B cell (primary cell): ENCODE data around the gene BARHL2. TPM values are rescaled to one million over a fixed set of nuclear protein-coding genes. Genes with fewer than 3 reads are reported as not detected.

ENCODE experiments used
- ATAC-seq: fragments of 200-7000 bp; cut with Tn5 transposase; one replicate; pipeline ENCODE4 v1.10.0; 2021; ENCODE audit warnings: low read depth, mild to moderate bottlenecking, moderate number of reproducible peaks, moderate library complexity
- CTCF ChIA-PET: fragments of 350-600 bp; sonication (Branson Sonifier 250); formaldehyde crosslinking; loops from one replicate; lab custom pipeline; 2021; ENCODE audit warnings: antibody characterized with exemption, inconsistent platforms; lab: Charles Lee
- POLR2A ChIA-PET: fragments of 350-600 bp; sonication (Branson Sonifier 250); formaldehyde crosslinking; loops from one replicate; lab custom pipeline; 2021; ENCODE audit warnings: antibody characterized with exemption; lab: Charles Lee
- DNase-seq: peaks from one replicate; pipeline ENCODE4 v3.0.0; 2013
- H2AFZ ChIP-seq: 2 replicates; pipeline ENCODE4 v1.6.1; 2012; ENCODE audit warnings: mild to moderate bottlenecking, low read depth, low read length; ENCODE audit not compliant: insufficient read depth, poor library complexity, severe bottlenecking
- H3K27ac ChIP-seq, 2 donors: 1 replicate in 1 of 2; 2 replicates in 1 of 2; pipeline ENCODE4 v1.5.1; 2012 to 2013; ENCODE audit warnings: low read length in 2 of 2, mild to moderate bottlenecking in 2 of 2, moderate library complexity in 1 of 2
- H3K27me3 ChIP-seq, 4 experiments: fragments of 200-600 bp in 1 of 4; sonication (generic) in 1 of 4; replicated peaks in 1 of 4; 1 replicate in 2 of 4; 2 replicates in 2 of 4; pipeline versions ENCODE4 v1.6.1 to v1.7.0; 2013 to 2016; ENCODE audit warnings: low read length in 3 of 4, mild to moderate bottlenecking in 2 of 4, mixed read lengths in 1 of 4, moderate library complexity in 1 of 4; ENCODE audit not compliant: insufficient read depth in 4 of 4, control insufficient read depth in 3 of 4; ENCODE audit errors: control extremely low read depth in 1 of 4
- H3K36me3 ChIP-seq, 2 experiments: replicated peaks in 1 of 2; 1 replicate in 1 of 2; 2 replicates in 1 of 2; pipeline versions ENCODE4 v1.6.1 to v1.7.1; 2013; ENCODE audit warnings: low read length in 1 of 2; ENCODE audit not compliant: insufficient read depth in 2 of 2, control insufficient read depth in 1 of 2; ENCODE audit errors: control extremely low read depth in 1 of 2, extremely low read depth in 1 of 2
- H3K4me1 ChIP-seq, 2 donors: fragments of 200-600 bp in 1 of 2; sonication (generic) in 1 of 2; 1 replicate in 1 of 2; 2 replicates in 1 of 2; pipeline versions ENCODE4 v1.5.1 to v1.6.1; 2013 to 2017; ENCODE audit warnings: low read length in 2 of 2; ENCODE audit not compliant: control insufficient read depth in 2 of 2, insufficient read depth in 2 of 2
- H3K4me2 ChIP-seq: replicated peaks from 2 replicates; pipeline ENCODE3; 2012; ENCODE audit warnings: mild to moderate bottlenecking, low read depth, low read length; ENCODE audit not compliant: poor library complexity, severe bottlenecking
- H3K4me3 ChIP-seq, 5 experiments: fragments of 200-600 bp in 1 of 5; sonication (generic) in 1 of 5; 1 replicate in 3 of 5; 2 replicates in 2 of 5; pipeline versions ENCODE4 v1.5.1 to v1.7.0; 2011 to 2016; ENCODE audit warnings: low read length in 4 of 5, mild to moderate bottlenecking in 4 of 5, low read depth in 2 of 5, control low read depth in 1 of 5, moderate library complexity in 1 of 5; ENCODE audit not compliant: insufficient read depth in 1 of 5; ENCODE audit errors: control extremely low read depth in 1 of 5, extremely low read depth in 1 of 5
- H3K79me2 ChIP-seq: fragments of 200-600 bp; sonication (generic); one replicate; pipeline ENCODE4 v1.6.0; 2016; ENCODE audit warnings: low read length; ENCODE audit not compliant: control insufficient read depth, insufficient read depth
- H3K9ac ChIP-seq: fragments of 200-600 bp; sonication (generic); 2 replicates; pipeline ENCODE4 v1.6.1; 2017; ENCODE audit warnings: mild to moderate bottlenecking, low read length, moderate library complexity
- H3K9me3 ChIP-seq, 3 donors: one replicate each; pipeline versions ENCODE4 v1.6.1 to v1.7.1; 2013; ENCODE audit warnings: low read length in 2 of 3; ENCODE audit not compliant: control insufficient read depth in 2 of 3, insufficient read depth in 1 of 3; ENCODE audit errors: control extremely low read depth in 1 of 3
- H4K20me1 ChIP-seq: 2 replicates; pipeline ENCODE4 v1.6.0; 2012; ENCODE audit warnings: mild to moderate bottlenecking, low read length; ENCODE audit not compliant: insufficient read depth, control insufficient read depth, poor library complexity, severe bottlenecking
- H3K27ac Mint-ChIP-seq: one replicate; pipeline ENCODE4 v1.8.0; 2021; ENCODE audit warnings: mixed read lengths
- H3K27me3 Mint-ChIP-seq: one replicate; pipeline ENCODE4 v1.8.0; 2021; ENCODE audit warnings: mixed read lengths
- H3K4me1 Mint-ChIP-seq: one replicate; pipeline ENCODE4 v1.8.0; 2021; ENCODE audit warnings: mixed read lengths
- H3K4me3 Mint-ChIP-seq: one replicate; pipeline ENCODE4 v1.8.0; 2021; ENCODE audit warnings: mixed read lengths
- H3K9me3 Mint-ChIP-seq: one replicate; pipeline ENCODE4 v1.8.0; 2022; ENCODE audit warnings: mixed read lengths; ENCODE audit not compliant: insufficient read depth
- CTCF ChIP-seq: fragments of 200-600 bp; IDR thresholded peaks from one replicate; pipeline ENCODE4 v1.8.0; 2022; ENCODE audit warnings: antibody characterized with exemption, mild to moderate bottlenecking
- EZH2 ChIP-seq: IDR thresholded peaks from 2 replicates; pipeline ENCODE4 v1.6.1; 2012; ENCODE audit warnings: borderline replicate concordance, low read depth, mild to moderate bottlenecking, moderate library complexity, low read length; ENCODE audit not compliant: insufficient read depth, poor library complexity, severe bottlenecking
- WGBS: methylation state at CpG from one replicate; pipeline ENCODE4 v1.1.5; 2013; ENCODE audit warnings: missing lambda C conversion rate; ENCODE audit not compliant: insufficient coverage; 5-methylcytosine and 5-hydroxymethylcytosine counted together
- intact Hi-C: fragments of 100-400 bp; cut with micrococcal nuclease; formaldehyde crosslinking; loops from one replicate; pipeline ENCODE4 v1.10.0; 2022
- polyA plus RNA-seq: library from polyadenylated mRNA; depleted of rRNA; stranded (reverse); fragments of >200 nt; gene quantifications from 2 replicates; pipeline ENCODE4 v1.2.3, GENCODE V29; 2012
- total RNA-seq, 2 donors: library from RNA; stranded (reverse); fragments of 120-200 nt in 1 of 2; gene quantifications; 1 replicate in 1 of 2; 2 replicates in 1 of 2; pipeline versions ENCODE4 v1.2.3 to v1.2.4, GENCODE V29; 2013 to 2022

BARHL2 gene
- total and polyA plus RNA-seq, 2 donors (not counting 1 experiment from before 2014, with no cell fraction given) = not detected

GRCh38 chr1:90723590-90724108 is 6.5 kb upstream of the BARHL2 start:
- ChIA-PET CTCF (no interaction called here), POLR2A (no interaction called here)
- Mint-ChIP-seq H3K9me3 (peaks cover 2% of the 10 kb centered on the region), H3K4me3 (peak overlapping the region; percentile 68), H3K27me3 (peaks cover 88% of the 10 kb centered on the region), H3K27ac (no peak overlapping the region), H3K4me1 (peaks cover 41% of the 10 kb centered on the region)
- 12% methylated on average over 22 of the region's 22 CpGs for WGBS
- Histone ChIP-seq H3K27ac (no peak overlapping the region), H3K9me3 (peaks cover 2 to 68% (median 44%) of the 10 kb centered on the region in 3 donors), H3K79me2 (no peaks in the 10 kb centered on the region), H3K9ac (peak overlapping the region; percentile 50), H3K36me3 (no peaks in the 10 kb centered on the region), H3K27me3 (peaks cover 0 to 99% (median 91%) of the 10 kb centered on the region in 4 experiments), H3K4me1 (peaks cover 40 to 71% of the 10 kb centered on the region in 2 donors), H4K20me1 (no peaks in the 10 kb centered on the region), H3K4me2 (peak overlapping the region; percentile 65), H3K4me3 (peak overlapping the region in 4 of 5 experiments; percentile 26 to 45 (median 37)), H2AFZ (peak overlapping the region; percentile 11)
- intact Hi-C loops = loop anchor here (10.0 kb wide), 1 partner anchor 241 kb away; no protein-coding TSS in a partner anchor
- ATAC-seq (no peak), DNase-seq (no peak)
- TF ChIP-seq CTCF (no peak), EZH2 (no peak)

DNA sequence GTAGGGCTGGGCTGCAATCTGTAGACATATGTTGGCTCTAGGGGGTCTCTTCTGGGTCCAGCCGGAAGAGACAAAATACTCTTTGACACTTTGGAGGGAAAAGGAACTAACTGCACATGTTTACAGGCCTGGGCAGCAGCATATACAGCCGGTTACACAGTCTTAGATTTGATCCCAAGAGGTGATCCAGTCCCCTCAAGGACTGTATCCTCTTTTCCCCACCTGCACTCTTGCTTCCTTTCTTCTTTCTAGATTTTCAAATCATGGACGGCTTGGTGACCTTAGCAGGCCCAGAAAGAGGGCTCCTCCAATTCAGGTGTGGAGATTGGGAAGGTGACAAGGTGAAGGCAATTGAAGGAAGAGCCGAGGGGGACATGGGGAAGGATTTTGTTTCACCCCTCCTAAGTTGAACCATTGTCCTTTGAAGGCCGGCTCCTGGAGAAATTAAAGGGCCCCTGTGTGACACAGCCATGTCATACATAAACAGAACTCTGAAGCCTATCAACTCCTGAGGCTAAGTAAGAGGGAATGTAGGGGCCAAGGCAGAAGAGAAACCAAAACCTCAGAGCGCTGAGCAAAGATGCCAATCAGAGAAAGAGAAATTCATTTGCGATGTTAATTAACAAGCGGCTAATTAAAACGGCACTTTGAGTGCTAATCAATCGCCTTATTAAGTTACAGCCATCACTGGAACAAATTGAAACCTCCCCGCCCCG is 5.9 kb upstream of the BARHL2 start:
- Histone ChIP-seq H3K36me3 (no peaks in the 10 kb centered on the region), H3K27ac (no peak overlapping the region), H4K20me1 (no peaks in the 10 kb centered on the region), H2AFZ (peak overlapping the region; percentile 11), H3K4me1 (peaks cover 43 to 71% of the 10 kb centered on the region in 2 donors), H3K27me3 (peaks cover 0 to 100% (median 89%) of the 10 kb centered on the region in 4 experiments), H3K9me3 (peaks cover 1 to 71% (median 45%) of the 10 kb centered on the region in 3 donors), H3K9ac (peak overlapping the region; percentile 50), H3K4me3 (peak overlapping the region in 4 of 5 experiments; percentile 26 to 45 (median 37)), H3K4me2 (peak overlapping the region; percentile 65), H3K79me2 (no peaks in the 10 kb centered on the region)
- ChIA-PET CTCF (interaction anchor here (1.8 to 2.7 kb wide), 2 partner anchors 15 to 443 kb away, joined by 5 to 21 read pairs; no protein-coding TSS in a partner anchor), POLR2A (no interaction called here)
- intact Hi-C loops = loop anchor here (10.0 kb wide), 1 partner anchor 242 kb away; no protein-coding TSS in a partner anchor
- H3K4me3 Mint-ChIP-seq = peak overlapping the region; percentile 68
- ATAC-seq (no peak), DNase-seq (no peak)
- no peaks in the 10 kb centered on the region for H3K9me3 Mint-ChIP-seq
- peaks cover 38% of the 10 kb centered on the region for H3K4me1 Mint-ChIP-seq
- peaks cover 85% of the 10 kb centered on the region for H3K27me3 Mint-ChIP-seq
- 20% methylated on average over 9 of the region's 12 CpGs for WGBS
- TF ChIP-seq CTCF = no peak
- H3K27ac Mint-ChIP-seq = no peak overlapping the region
